Neural cell (in vitro differentiated cells): ENCODE results near the gene RAC3.

ENCODE experiments used
- RAD21 ChIP-seq: fragments of 450-650 bp; conservative IDR thresholded peaks from 2 replicates; pipeline ENCODE4 v1.6.1; 2014; ENCODE audit warnings: antibody characterized with exemption, mild to moderate bottlenecking, moderate library complexity
- SMC3 ChIP-seq: fragments of 450-650 bp; conservative IDR thresholded peaks from 2 replicates; pipeline ENCODE4 v1.6.1; 2014; ENCODE audit warnings: antibody characterized with exemption, mild to moderate bottlenecking, moderate library complexity; ENCODE audit not compliant: poor library complexity
- TF ChIP-seq, protein P1 (sequence below): fragments of 450-650 bp; IDR thresholded peaks from 2 replicates; pipeline ENCODE4 v1.5.1; 2014; ENCODE audit warnings: antibody characterized with exemption, mild to moderate bottlenecking, moderate library complexity; ENCODE audit not compliant: poor library complexity, severe bottlenecking

DNA sequence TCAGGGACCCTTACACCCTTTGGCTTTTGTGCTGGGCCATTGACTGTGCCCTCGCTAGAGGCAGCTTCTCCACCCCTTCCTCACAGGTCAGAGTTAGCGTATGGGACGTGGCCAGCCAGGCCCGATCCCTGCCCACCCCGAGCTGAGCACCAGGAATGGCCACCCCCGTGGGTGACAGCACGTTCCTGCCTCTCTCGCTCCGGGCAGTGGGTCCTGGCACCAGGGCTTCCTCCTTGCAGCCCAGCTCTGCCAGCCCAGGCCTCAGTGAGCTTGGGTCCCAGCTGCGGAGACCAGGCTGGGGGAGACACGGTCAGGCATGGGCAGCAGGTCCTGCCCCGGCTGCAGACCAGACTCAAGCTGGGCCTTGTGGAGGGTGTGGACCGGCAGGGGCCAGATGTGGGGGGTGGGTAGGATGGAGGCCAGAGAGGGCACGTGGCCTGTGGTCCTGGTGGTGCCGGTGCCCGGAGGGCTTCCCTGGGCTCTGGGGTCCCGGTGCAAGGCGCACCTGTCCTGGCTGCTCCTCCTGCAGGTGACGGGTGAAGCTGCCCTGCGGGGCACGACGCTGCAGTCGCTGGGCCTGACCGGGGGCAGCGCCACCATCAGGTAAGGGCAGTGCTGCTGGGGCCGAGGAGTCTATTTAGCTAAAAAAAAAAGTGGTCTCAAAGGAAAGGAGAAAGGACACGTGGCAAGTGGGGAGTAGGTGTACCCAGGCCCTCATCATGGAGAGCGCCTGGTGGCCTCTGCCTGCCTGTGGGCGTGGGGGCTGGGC is 35.8 kb upstream of the RAC3 start:
- TF ChIP-seq, protein P1, sequence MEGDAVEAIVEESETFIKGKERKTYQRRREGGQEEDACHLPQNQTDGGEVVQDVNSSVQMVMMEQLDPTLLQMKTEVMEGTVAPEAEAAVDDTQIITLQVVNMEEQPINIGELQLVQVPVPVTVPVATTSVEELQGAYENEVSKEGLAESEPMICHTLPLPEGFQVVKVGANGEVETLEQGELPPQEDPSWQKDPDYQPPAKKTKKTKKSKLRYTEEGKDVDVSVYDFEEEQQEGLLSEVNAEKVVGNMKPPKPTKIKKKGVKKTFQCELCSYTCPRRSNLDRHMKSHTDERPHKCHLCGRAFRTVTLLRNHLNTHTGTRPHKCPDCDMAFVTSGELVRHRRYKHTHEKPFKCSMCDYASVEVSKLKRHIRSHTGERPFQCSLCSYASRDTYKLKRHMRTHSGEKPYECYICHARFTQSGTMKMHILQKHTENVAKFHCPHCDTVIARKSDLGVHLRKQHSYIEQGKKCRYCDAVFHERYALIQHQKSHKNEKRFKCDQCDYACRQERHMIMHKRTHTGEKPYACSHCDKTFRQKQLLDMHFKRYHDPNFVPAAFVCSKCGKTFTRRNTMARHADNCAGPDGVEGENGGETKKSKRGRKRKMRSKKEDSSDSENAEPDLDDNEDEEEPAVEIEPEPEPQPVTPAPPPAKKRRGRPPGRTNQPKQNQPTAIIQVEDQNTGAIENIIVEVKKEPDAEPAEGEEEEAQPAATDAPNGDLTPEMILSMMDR: no peak
- TF ChIP-seq SMC3 (no peak), RAD21 (no peak)
